GM18520 (cell line): ENCODE measurements around the gene ANTXR2.
"Not testable (repeated sequence)": the region's sequence is repeated elsewhere in the genome, so short reads cannot be mapped to it uniquely, and the experiment has no call there.

Source experiments
- ATAC-seq: cut with Tn5 transposase; IDR thresholded peaks from one replicate; pipeline ENCODE4 v1.9.1; 2021; ENCODE audit not compliant: unreplicated experiment

ANTXR2 gene

DNA sequence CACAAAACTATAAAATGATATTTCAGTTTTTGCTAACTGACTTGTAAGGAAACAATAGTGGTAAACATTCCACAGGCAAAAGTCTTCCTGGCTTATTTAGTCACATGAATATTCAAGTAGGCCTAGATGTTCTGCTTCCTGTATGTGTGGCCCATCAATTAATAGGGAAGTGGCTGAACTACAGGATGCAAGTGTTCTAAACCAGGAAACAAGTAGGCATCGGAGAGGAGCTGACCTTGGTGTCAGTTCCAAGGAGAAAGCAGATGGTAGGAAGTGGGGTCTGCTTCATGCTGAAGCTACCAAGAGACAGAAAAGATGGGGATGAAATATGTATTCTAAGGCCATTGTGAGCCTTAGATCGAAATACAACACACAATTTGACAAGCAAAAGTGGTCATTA is 149.7 kb downstream of the ANTXR2 start:
- no peak for ATAC-seq

DNA sequence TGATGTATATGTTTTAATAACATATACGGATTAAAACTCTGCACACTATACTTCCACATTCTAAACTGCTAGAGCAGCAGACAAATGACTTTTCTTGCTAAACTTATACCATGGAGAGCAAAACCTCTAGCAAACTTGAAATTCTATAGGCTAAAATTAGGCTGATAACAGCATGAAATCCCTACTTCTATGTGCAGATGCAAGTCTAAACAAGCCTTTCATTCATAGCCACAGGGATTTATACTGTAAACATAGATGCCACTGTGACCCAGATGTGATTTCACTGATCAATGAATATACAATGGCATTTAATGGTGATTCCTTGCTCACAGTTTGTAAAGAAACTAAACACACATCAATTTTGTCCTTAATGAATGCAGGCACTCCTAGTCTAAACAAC is 151.0 kb downstream of the ANTXR2 start:
- no peak for ATAC-seq

DNA sequence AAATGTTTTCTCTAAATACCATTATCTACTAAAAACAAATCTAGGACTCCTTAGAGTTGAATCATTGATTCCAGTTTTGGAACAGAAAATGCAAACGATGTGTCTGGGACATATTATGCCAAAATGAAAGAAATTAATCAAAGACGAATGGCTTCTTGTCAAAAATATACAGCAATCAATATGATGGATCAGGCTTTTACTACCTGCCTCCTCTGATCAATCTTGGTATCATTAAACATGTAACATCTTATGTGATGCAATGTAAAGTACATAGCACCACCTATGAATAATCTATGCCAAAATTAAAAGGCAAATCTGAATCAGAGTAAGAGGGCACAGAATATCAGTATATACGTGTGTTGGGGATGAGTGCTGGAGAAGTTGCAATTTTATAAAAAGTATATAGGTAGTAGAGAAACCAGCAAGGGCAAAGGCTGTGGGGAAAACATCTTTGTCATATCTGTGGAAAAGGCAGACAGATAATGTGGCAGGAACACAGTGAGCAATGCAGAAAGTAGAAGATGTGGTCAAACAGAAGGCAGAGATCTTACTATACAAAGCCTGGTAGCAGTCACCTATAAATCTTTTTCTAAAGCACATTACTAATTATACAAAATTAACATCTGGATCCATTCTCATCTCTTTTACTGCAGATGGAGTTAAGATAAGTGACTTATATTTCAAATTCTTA is 152.7 kb downstream of the ANTXR2 start:
- ATAC-seq: no peak

DNA sequence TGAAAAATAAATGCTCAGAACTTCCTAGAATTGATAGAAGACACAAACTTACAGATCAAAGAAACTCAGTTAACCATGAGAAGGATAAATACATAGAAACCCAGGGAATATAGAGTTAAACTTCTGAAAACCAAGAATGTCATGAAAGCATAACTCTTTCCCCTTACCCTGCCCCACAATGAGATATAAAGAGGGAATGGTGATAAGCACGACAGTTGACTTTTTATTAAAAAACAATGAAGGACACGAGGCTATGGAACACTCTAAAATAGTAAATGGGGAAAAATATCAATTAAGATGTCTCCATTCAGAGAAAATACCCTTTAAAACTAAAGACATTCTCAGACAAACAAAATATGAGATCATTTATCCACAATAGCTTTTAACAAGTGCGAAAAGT is 154.7 kb downstream of the ANTXR2 start:
- no peak for ATAC-seq

DNA sequence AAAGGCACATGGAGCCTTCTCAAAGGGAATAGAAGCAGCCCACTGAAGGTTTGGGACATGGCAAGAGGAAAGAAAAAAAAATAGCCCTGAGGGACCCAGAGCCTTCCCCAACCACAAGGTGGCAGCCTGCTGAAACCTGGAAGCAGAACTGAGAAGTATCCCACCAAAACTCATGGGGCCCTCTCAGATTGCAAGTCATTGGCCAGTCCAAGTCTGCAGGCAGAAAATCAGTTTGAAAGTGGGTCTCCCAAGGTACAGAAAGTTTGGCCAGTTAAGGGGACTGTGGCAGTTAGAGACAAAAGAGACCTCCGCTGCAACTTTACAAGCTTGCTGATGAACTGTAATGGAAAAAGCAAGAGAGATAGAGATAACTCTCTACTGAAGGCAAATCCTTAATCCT is 155.8 kb downstream of the ANTXR2 start:
- peak; percentile 44 for ATAC-seq

DNA sequence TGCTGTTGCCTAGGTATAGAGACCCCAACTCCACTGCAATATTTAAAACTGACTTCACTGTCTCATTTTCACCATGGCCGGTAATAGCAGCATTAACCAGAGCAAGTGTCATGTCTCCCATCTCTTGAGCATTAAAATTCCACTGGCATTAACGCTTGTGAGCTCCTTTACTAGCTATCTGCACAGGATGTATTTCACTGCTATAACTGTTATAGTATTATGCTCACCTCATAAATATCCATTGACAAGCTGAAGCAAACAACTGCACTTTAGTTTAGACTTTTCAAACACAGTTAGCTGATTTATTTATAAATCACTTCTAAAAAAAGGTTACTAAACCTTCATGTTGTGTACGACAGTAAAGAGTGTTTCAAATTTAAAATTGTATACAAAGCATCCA is 157.8 kb downstream of the ANTXR2 start:
- no peak for ATAC-seq

DNA sequence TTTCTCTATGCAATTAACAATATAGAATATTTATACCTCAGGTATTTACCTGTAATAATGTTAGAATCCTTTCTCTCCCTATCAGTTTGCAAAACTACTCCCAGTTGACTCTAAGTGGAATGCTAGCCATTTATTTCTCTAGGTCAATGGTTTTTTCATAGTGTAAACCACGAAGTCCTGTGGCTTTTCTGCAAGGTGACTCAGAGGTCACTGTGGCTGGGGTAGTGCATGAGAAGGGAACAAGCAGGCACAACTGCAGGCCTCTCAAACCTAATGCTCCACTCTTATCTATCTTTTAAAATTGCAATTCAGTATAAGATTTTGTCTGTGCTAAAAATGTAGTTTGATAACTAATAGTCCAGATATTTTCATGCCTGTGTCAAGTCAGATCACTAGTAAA is 159.4 kb downstream of the ANTXR2 start:
- ATAC-seq: no peak

DNA sequence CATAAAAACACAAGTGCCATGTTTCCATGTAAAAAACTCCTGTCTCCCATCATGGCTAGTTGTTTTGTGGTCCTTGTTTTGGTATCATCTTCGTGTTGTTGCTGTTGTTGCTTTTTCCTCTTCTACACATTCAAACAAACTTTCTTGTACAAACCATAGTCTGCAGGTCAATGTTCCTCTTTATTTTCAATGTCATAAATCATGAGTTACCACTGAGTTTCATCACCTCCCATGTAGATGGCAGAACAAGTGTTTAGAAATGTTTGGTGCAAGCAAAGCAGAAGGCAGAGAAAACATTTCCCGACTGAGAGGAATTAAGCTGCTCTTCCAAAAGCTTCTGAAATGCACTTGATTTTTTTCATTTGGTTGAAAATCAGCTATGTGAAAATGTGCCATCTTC is 166.0 kb downstream of the ANTXR2 start:
- no peak for ATAC-seq

DNA sequence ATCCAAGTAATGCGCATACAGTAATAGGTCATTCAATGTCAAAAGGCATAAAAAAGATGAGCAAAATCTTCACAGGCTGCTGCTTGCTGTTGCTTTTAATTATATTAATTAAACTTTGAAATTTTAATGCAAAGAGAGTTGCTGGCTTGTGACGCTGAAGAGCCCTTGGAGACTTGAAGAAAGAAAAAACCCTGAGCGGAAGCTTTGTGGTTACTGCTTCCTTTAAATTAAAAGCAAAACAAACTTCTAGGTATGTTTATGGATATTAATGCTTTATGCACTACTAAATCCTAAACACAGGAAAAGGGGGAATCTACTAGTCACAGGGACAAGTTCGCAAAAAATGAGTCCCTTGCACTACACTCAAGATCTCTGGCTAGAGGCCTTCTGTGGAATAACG is 166.7 kb downstream of the ANTXR2 start:
- no peak for ATAC-seq

DNA sequence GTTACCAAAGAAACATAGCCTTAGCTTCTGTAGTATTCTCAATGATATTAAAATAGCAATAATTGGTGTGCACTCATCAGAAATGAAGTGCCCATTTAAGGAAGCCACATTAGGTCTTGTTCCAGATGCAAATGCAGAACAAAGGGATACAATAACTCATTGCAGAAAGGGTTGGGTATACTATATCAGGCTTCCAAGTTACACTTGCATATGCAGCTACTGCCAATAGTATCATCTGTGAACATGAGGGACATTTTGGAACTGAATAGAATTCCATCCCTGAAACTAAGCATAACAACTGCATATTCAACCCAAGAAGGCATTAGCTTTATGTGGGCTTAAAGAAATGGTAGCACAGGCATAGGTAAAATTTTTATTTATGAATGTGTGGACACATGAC is 167.8 kb downstream of the ANTXR2 start:
- no peak for ATAC-seq

DNA sequence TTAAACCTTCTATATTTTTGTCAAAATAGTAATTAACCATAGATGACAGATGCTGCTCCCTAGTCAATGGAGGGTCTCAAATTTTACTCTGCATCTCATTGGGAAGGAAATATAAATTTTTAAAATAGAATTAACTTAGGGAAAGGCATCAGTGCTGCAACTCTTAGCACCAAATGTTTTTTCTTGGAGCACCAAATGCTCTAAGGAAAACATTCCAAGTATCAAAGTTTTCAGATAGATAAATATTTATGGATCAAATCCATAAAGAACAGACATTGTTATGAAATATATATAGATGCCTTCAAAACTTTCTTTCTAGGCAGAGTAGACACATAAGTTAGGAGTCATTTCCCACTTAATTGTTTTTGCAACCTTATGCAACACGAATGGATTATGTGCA is 168.7 kb downstream of the ANTXR2 start:
- no peak for ATAC-seq

DNA sequence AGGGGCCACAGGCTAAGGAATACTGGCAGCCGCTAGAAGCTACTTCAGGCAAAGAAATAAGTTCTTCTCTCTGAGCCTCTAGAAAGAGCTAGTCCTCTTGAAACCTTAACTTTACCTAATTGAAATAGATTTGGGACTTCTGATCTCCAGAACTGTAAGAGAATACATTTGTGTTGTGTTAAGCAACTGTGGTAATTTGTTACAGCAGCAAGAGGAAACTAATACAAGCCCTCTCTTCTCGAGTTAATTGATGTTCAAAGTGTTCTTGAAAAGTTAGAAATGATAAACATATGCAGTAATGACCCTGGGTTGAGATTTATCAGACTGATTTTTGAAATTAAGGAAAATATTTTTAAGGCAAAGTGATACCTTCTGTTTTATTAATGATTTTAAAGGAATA is 172.8 kb downstream of the ANTXR2 start:
- ATAC-seq: no peak

DNA sequence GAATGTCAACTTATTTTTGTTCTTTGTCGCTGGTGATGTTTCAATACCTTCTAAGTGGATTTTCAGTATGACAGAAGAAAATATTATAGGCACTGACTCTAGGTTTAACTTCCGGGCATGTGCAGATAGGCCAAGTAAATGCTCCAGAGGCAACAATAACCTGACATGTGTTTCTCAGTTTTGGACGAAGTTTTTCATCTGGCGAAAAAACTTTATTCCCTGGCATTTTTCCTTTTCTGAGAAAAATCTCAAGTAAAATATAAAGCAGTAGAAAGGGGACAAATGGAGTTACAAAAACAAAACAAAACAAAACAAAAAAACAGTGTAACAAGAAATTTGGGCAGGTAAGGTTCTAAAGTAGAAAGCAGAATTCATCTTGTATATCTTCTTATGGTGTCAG is 173.5 kb downstream of the ANTXR2 start:
- ATAC-seq: no peak

DNA sequence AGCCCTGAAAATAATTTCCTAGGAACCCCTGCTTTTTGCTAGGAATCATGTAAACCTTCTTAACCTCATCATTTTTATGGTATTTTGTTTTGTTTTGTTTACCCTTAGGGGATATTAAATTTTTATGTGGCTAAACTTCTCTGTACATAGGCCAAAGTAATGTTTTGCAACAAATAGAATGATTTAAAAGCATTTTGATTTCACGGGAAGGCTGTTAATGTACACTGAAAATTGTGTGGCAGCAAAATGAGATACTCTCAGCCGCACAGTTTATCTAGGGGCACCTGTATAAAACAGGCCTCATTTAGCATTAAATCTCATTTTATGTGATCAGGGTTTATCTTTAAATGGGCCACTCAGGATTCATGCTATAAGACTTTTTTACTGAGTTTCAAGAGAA is 175.0 kb downstream of the ANTXR2 start:
- ATAC-seq: no peak

DNA sequence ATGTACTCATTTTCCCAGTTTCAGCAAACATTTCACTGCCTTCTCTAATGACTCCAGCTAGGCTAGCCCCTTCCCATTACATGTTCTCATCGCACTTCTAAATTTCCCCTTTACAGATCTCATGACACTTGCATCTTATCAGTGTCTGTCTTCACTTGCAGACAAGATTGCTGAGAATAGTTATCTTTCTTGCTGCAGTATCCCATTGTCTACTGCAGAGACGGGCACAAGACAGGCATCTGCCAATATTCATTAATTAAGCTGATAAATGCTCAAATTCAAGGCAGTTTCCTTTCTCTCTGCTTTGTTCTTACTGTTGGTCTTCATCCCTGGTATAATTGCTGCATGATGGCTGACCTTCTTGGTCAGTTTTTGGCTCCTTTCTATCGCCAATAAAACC is 175.9 kb downstream of the ANTXR2 start:
- ATAC-seq: no peak

DNA sequence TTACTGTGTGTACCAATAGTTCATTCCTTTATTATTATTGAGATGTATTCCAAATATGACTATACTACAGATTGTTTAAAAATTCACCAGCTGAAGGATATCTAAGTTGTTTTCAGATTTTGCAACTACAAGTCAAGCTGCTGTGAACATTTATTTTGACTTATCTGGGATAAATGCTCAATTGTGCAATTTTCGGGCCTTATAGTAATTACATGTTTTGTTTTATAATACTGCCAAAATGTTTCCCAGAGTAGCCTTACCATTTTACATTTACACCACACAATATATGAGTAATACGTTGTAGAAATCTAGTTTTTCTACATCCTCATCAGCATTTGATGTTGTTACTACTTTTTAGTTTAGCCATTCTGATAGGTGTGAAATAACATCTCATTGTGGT is 179.6 kb downstream of the ANTXR2 start:
- ATAC-seq: no peak

DNA sequence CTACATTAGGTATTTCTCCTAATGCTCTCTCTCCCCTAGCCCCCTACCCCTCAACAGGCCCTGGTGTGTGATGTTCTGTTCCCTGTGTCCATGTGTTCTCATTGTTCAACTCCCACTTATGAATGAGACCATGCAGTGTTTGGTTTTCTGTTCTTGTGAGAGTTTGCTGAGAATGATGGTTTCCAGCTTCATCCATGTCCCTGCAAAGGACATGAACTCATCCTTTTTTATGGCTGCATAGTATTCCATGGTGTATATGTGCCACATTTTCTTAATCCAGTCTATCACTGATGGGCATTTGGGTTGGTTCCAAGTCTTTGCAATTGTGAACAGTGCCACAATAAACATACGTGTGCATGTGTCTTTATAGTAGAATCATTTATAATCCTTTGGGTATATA is 184.0 kb downstream of the ANTXR2 start:
- not testable (repeated sequence) for ATAC-seq

DNA sequence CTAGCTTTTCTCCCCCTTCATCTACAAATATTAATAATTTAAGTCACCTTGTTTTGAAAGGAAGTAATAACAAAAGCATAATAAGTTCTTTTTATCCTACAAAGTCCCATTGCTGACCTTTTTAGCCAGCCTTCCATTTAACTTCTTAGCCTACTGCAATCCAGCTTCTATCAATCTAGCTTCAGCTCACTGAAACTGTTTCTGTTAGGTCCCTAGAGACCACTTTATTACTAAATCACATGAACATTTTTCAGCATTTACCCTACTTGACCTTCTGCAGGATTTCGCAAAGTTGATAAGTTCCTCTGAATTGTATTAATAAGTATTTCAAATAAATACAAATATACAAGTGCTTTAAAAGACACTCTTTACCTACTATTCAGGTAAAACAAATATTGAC is 186.5 kb downstream of the ANTXR2 start:
- no peak for ATAC-seq

DNA sequence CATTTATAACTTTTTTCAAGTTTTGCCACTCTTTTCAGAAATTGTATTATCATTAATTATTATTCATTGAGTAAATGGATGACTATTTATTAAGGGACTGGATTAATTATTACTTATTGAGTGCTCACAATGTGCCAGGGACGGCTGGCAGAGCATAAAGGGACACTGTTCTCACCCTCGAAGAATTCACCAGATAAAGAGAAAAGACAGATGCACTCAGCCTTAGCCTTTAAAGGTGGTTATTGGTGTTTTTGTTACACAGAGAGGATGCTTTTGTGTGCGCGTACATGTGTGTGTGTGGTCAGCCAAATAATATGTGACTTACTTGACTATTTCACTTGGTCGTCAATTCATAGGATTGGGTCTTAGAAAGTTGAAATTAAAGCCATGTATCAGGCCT is 187.0 kb downstream of the ANTXR2 start:
- ATAC-seq: no peak

DNA sequence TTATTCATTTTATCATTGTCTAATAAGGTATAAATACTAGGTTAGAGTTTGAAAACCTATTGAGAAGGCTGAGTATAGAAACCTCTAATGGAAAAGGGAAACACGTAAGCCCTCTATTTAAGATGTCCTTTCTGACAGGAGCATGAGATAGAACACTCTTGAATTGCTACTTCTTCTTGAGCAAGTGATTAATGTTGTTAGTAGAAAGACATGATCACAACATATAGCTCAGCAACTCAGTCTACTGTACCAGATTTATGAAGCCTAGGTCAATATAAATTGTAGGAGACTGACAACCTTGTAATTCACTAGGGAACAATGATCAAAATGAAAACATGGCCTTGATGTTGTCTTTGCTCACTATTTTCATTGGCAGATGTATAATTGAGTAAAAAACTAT is 189.7 kb downstream of the ANTXR2 start:
- ATAC-seq: no peak

DNA sequence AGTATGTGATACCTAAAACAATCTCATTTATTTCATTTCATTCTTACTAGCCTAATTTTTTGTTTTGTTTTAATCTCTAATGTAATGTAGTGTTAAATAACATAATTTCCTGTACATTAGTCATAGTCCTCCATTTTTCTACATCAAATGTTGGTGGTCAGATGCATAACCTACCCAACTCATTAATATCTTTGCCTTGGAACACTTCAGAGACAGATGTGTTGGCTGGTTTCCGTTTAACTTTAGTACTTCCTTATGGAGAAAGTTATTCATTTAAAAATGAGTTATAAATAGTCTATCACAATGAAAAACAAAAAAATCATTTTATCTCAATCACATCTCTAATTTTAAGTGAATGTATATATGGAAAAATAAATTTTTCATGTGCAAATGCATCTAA is 190.2 kb downstream of the ANTXR2 start:
- no peak for ATAC-seq

DNA sequence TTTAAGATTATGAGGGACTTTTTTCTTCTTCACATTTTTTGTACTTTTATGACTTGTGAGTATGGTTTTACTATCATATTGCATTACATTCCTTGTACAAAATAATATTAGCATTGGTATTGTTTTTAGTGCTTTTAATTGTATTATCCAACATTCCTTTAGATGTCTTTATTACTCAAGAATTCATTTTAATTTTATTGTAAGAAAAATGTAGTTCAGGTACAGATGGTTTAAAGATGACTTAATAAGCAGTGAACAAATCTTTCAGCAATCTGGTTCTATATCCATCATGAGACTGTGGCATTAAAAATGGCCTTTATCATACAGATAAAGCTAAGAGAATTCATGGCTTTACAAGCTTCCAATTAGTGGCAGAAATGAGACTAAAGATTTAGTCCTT is 191.6 kb downstream of the ANTXR2 start:
- ATAC-seq: no peak

DNA sequence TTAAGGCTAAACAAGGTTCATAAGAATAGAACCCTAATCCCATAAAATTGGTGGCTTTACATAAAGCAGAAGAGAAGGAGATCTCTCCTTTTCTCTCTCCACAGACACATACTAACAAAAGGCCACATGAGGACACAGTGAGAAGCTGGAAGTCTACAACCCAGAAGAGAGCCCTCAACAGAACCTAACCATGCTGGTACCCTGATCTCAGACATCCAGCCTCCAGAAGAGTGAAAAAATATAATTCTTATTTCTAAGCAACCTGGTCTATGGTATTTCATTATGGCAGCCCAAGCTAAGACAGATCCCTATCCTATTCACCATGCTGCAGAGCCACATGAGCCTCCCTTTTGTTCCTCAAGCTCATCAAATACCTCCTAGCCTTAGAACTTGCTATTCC is 195.5 kb downstream of the ANTXR2 start:
- ATAC-seq: no peak
